Thymus (tissue), 11 donors: ENCODE results near the gene LIPK. TPM values are rescaled to one million over a fixed set of nuclear protein-coding genes. Genes with fewer than 3 reads are reported as not detected.

Experiments
- DNase-seq, 9 donors: peaks; one replicate each; pipeline ENCODE4 v3.0.0-alpha.2; 2013; ENCODE audit warnings: low spot score in 9 of 9, low read depth in 6 of 9, missing footprints in 1 of 9
- H3K27ac ChIP-seq, 2 donors: one replicate each; pipeline ENCODE4 v1.5.1; 2013; ENCODE audit warnings: control low read depth in 1 of 2, low read depth in 1 of 2, low read length in 1 of 2, mild to moderate bottlenecking in 1 of 2, moderate library complexity in 1 of 2
- H3K27me3 ChIP-seq, 2 donors: one replicate each; pipeline ENCODE4 v1.5.1; 2013; ENCODE audit warnings: low read length in 1 of 2; ENCODE audit not compliant: control insufficient read depth in 2 of 2, insufficient read depth in 1 of 2
- H3K36me3 ChIP-seq, 2 donors: one replicate each; pipeline ENCODE4 v1.5.1; 2013; ENCODE audit warnings: low read length in 1 of 2, mild to moderate bottlenecking in 1 of 2, moderate library complexity in 1 of 2; ENCODE audit not compliant: control insufficient read depth in 2 of 2, insufficient read depth in 2 of 2
- H3K4me1 ChIP-seq, 2 donors: one replicate each; pipeline ENCODE4 v1.5.1; 2013; ENCODE audit warnings: low read length in 2 of 2; ENCODE audit not compliant: control insufficient read depth in 2 of 2, insufficient read depth in 2 of 2
- H3K4me3 ChIP-seq, 2 donors: one replicate each; pipeline ENCODE4 v1.5.1; 2013; ENCODE audit warnings: low read length in 2 of 2, control low read depth in 1 of 2, mild to moderate bottlenecking in 1 of 2
- H3K9me3 ChIP-seq, 2 donors: one replicate each; pipeline ENCODE4 v1.5.1; 2013; ENCODE audit warnings: low read length in 1 of 2, mild to moderate bottlenecking in 1 of 2; ENCODE audit not compliant: control insufficient read depth in 2 of 2, insufficient read depth in 1 of 2
- WGBS: extraction: QIAGEN DNeasy Blood & Tissue Kit; methylation state at CpG from one replicate; pipeline ENCODE4 v1.1.7; 2013; 5-methylcytosine and 5-hydroxymethylcytosine counted together
- polyA plus RNA-seq: library from polyadenylated mRNA; stranded (reverse); fragments of 200-250 nt; gene quantifications from one replicate; pipeline ENCODE4 v1.2.3, GENCODE V29; 2013
- total RNA-seq: library from RNA; stranded (reverse); fragments of 120-200 nt; gene quantifications from one replicate; pipeline ENCODE4 v1.2.4, GENCODE V29; 2013
- donor health status: healthy.

Gene LIPK
- total and polyA plus RNA-seq, 2 donors: 0.33 to 1.5 TPM

DNA sequence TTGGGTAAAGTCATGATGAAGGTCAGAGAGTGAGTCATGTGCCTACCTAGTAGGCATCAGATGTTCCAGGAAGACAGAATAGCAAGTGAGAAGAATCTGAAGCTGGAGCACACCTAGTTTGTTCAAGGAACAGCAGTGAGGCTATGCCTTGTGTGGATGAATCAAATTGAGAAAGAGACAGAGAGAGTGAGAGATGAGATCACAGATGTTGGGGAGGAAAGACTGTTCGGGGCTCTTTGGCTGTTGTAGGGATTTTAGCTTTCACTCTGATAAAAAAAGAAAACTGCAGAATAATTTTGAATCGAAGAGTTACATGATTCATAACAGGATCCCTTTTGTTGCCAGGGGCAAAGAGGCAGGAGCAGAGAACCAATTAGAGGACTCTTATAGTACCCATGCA, 35.6 kb upstream of the LIPK start:
- no peak for DNase-seq
- Histone ChIP-seq H3K4me1 (no peaks in the 10 kb centered on the region), H3K9me3 (no peaks in the 10 kb centered on the region), H3K27ac (no peak overlapping the region), H3K36me3 (no peaks in the 10 kb centered on the region), H3K27me3 (no peaks in the 10 kb centered on the region), H3K4me3 (no peak overlapping the region)
- 91% methylated on average over 2 of the region's 2 CpGs for WGBS

DNA sequence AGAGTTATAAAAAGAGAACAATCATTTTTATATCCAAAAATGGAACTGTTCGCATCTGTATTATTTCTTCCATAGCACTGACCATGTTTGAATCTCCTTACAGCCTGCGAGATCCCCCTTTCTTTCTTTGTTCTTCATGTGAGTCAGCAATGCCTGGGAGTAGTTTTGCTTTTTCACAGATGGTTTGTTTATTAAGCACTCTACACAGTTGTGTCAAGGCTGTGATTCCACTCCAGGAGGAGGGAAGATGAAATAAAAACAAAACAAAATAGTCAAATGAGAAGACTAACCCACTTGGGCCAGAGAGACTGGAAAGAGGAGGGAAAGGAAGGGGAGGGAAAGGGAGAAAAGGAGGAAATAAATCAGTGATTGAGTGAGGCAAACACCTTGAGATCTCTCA, 34.0 kb upstream of the LIPK start:
- 97% methylated on average over 2 of the region's 2 CpGs for WGBS

DNA sequence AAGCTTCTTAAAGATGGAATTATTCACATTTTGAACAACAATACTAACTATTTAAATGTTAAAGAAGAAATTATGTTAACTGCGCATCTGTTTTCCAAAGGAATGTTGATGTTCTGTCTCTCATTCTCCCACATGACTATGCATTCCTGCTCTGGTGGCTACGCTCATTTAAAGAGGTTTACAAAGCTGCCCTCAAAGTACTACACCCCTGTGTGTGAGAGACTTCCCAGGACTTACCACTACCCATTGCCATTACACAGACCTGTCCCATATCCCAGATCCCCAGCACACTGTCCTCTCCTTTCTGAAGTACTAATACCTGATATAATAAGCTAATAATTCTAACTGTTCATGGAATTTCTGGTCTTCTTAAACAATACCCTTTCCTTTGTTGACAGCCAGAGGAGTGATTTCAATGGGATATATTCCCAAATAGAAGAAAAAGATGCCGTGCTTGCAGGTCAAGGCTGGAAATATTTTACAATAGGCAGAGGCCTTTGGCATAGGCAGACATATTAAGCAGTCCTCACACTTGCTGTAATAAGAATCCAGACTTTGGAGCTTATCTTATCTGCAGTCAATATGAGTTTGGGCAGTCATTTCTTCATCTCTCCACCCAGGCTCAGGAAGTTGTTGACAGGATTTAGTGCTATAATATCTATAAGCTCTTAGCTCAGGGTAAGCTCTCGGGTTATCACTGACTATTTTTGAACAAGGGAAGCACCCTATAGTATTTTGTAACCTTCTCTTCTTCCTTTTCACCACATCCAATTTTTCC, 29.6 kb upstream of the LIPK start:
- WGBS: 83% methylated on average over 4 of the region's 4 CpGs
- Histone ChIP-seq H3K4me1 (no peaks in the 10 kb centered on the region), H3K36me3 (no peaks in the 10 kb centered on the region), H3K27me3 (no peaks in the 10 kb centered on the region), H3K27ac (no peak overlapping the region), H3K9me3 (no peaks in the 10 kb centered on the region), H3K4me3 (no peak overlapping the region)
- DNase-seq: no peak

More for the DNA sequence above, 34.0 kb upstream of the LIPK start:
- no peak for DNase-seq
- Histone ChIP-seq H3K9me3 (no peaks in the 10 kb centered on the region), H3K27ac (no peak overlapping the region), H3K36me3 (no peaks in the 10 kb centered on the region), H3K4me3 (no peak overlapping the region), H3K4me1 (no peaks in the 10 kb centered on the region), H3K27me3 (no peaks in the 10 kb centered on the region)

DNA sequence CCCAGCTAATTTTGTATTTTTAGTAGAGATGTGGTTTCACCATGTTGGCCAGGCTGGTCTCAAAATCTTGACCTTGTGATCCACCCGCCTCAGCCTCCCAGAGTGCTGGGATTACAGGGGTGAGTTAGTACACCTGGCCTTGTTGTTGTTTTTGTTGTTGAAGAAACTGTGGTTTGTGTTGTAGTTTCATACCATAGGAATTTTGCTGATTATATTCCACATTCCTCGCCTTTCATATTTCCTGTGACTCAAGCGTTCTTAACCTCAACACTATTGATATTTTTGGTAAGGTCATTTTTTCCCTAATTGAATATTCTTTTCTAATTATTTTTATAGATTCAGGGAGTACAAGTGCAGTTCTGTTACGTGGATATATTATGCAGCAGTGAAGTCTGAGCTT, 25.1 kb upstream of the LIPK start:
- no peak for DNase-seq
- no peak overlapping the region for H3K27ac ChIP-seq
- no peaks in the 10 kb centered on the region for H3K4me1 ChIP-seq
- H3K9me3 ChIP-seq: no peaks in the 10 kb centered on the region
- no peaks in the 10 kb centered on the region for H3K36me3 ChIP-seq
- 96% methylated on average over 4 of the region's 4 CpGs for WGBS
- no peaks in the 10 kb centered on the region for H3K27me3 ChIP-seq
- H3K4me3 ChIP-seq: no peak overlapping the region

DNA sequence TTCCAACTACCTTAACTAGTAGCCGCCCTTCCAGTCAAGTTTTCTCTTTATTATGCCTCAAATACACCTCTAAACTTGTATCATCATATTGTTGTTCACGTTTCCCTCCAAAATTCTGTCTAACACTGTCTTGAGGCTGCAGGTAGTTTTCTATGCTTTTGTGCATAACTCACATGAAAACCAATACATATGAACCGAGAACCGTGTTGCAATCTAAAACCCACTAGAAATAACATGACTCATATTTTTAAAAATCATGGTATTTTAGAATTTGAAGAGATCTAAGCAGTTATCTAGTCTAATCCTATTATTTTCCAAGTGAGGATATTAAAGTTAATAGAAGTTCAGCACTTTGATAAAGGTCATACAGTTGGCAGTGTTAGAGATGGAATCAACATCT, 23.6 kb upstream of the LIPK start:
- Histone ChIP-seq H3K36me3 (no peaks in the 10 kb centered on the region), H3K9me3 (no peaks in the 10 kb centered on the region), H3K4me1 (no peaks in the 10 kb centered on the region), H3K27ac (no peak overlapping the region), H3K27me3 (no peaks in the 10 kb centered on the region), H3K4me3 (no peak overlapping the region)
- DNase-seq: no peak
- 96% methylated on average over 4 of the region's 4 CpGs for WGBS

DNA sequence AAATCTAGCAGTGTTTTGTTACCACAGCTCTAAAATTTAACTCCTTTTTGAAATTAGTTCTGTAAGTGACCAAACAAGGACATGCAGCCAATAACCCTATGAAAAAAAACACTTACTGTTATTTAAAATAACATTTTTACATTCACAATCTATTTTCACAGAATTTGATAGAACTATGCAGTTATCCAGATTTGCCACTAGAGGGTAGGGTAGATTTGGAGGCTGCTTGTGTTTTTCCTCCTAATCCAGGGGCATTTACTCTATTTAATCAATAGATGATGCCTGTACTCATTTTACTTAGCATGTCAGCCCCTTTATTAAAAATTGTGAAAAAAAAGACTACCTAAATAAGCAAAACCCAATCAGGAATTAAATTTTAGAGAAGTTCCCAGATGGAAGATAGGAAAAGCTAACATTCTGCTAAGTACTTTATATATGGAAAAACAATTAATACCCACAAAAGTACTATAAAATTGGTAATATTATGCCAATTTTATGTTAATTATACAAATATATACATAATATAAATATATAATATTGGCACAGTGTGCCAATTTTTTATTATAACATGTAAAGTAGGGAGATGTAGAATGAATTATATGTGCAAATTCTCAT, 18.1 kb upstream of the LIPK start:
- Histone ChIP-seq H3K27me3 (no peaks in the 10 kb centered on the region), H3K9me3 (no peaks in the 10 kb centered on the region), H3K4me1 (no peaks in the 10 kb centered on the region), H3K4me3 (no peak overlapping the region), H3K36me3 (no peaks in the 10 kb centered on the region), H3K27ac (no peak overlapping the region)
- DNase-seq: peak in 5 of 9 donors; percentile 2 to 30 (median 9)

DNA sequence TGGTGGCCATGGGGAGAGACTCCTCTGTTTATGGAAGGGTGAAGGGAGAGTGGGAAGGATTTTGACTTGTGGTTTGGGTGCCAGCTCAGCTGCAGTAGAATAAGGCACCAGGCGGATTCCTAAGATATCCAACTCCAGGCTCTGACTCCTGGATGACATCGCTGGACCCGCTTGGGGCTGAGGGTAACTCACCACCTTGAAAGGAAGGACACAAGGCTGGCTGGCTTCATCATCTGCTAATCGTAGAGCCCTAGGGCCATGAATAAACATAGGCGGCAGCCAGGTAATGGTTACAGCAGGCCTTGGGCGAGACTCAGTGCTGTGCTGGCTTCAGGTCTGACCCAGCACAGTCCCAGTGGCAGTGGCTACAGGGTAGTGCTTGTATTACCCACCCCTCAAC, 16.7 kb upstream of the LIPK start:
- Histone ChIP-seq H3K4me1 (no peaks in the 10 kb centered on the region), H3K27ac (no peak overlapping the region), H3K9me3 (no peaks in the 10 kb centered on the region), H3K27me3 (no peaks in the 10 kb centered on the region), H3K4me3 (no peak overlapping the region), H3K36me3 (no peaks in the 10 kb centered on the region)
- no peak for DNase-seq
- 98% methylated on average over 6 of the region's 6 CpGs for WGBS

DNA sequence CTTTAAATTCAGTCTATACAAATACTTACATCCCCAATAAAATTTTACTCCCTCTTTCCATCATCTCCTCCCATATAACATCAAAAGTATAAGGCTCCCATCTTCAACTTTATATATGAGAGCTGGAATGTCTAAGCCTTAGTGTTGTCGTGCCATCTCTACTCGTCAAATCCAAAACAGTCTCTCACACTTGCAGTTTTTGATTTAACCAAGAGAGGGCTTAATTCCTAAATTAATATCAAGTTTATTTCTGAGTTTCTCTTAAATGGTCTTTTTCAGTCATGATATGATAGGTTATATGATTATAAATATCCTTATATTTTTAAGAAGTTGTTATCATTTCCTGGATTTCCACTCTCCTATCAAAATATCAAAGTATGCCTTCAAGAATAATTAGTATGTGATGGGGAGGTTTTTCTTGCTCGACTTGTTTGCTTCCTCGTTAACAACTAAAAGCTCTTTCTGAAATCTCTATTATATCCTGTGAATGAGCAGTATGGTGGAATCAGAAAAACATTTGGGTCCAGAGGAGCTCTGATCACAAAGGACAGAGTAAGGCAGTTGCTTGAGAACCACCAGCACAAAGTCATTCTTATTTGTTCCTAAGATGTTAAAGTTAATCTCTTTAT, 12.5 kb upstream of the LIPK start:
- WGBS: 78% methylated on average over 4 of the region's 4 CpGs

DNA sequence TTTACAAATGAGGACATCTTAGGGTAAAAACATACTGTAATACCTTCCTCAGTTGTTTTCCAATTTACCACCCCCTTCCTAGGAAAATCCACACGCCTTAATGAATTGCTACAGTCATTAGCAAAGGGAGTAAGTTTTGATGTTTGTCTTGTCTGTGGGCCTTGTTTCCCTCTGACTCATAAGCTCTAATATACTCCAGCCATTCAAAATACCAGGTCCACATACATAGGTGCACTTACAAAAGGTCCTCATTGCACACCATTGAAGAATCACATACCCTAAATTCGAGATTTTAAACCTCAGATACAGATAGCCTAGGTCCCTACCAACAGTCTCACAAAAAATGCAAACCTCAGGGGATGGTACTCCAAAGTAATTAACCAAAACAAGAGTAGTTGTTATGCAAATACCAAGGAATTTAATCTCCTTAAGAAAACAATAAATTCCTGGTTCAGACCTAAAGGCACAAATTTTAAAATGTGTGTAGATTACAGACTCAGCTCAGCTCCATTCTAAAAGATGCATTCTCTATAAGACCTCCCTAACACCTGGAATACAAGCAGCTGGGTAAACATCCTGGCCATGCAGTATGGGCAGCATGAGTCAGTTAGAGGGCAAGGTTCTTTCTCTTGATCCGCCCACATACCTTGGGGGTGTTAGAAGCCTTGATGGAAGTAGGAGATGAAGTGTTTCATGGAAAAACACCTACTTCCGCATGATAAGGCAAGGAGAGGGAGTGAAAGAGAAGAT, 3.0 kb upstream of the LIPK start:
- WGBS: 94% methylated on average over 4 of the region's 4 CpGs
- Histone ChIP-seq H3K9me3 (no peaks in the 10 kb centered on the region), H3K27ac (no peak overlapping the region), H3K4me1 (no peaks in the 10 kb centered on the region), H3K36me3 (no peaks in the 10 kb centered on the region), H3K27me3 (no peaks in the 10 kb centered on the region), H3K4me3 (no peak overlapping the region)
- no peak for DNase-seq

More for the DNA sequence above, 12.5 kb upstream of the LIPK start:
- no peak overlapping the region for H3K27ac ChIP-seq
- no peak overlapping the region for H3K4me3 ChIP-seq
- no peaks in the 10 kb centered on the region for H3K9me3 ChIP-seq
- no peak for DNase-seq
- no peaks in the 10 kb centered on the region for H3K27me3 ChIP-seq
- no peaks in the 10 kb centered on the region for H3K36me3 ChIP-seq
- H3K4me1 ChIP-seq: no peaks in the 10 kb centered on the region
